HCT116 (cell line): ENCODE results near the gene PEX26. TPM values are rescaled to one million over a fixed set of nuclear protein-coding genes. Genes with fewer than 3 reads are reported as not detected.

Source experiments
- ATAC-seq: fragments of 200-7000 bp; cut with Tn5 transposase; 2 replicates; pipeline ENCODE4 v1.9.1; 2020; ENCODE audit warnings: mild to moderate bottlenecking, moderate library complexity
- BruUV-seq: library from RNA; stranded (reverse); fragments of 400-500 nt; replicated peaks from 2 replicates; lab custom pipeline; 2021; lab: Mats Ljungman, UMichigan
- CTCF ChIA-PET: fragments of 300-600 bp; sonication (Branson Sonifier 250); formaldehyde crosslinking; loops from one replicate; lab custom pipeline; 2021; ENCODE audit warnings: antibody characterized with exemption; lab: Charles Lee
- POLR2A ChIA-PET: fragments of 300-600, 350-600 bp; sonication (Branson Sonifier 250); formaldehyde crosslinking; loops from one replicate; lab custom pipeline; 2021; ENCODE audit warnings: antibody characterized with exemption; lab: Charles Lee
- RAD21 ChIA-PET, 2 experiments: fragments of 300-600 bp; sonication (Branson Sonifier 250); formaldehyde crosslinking; loops; one replicate each; lab custom pipeline; 2023; ENCODE audit warnings: low total read pairs in 2 of 2; ENCODE audit not compliant: uncharacterized antibody in 2 of 2, unreplicated experiment in 2 of 2, low non-redundant PET in 1 of 2; lab: Charles Lee
- DNase-seq: peaks from one replicate; pipeline ENCODE4 v3.0.0-alpha.2; 2010; ENCODE audit warnings: low read depth, low spot score
- H2AFZ ChIP-seq: fragments of 200-600 bp; shearing (Covaris generic), sonication (generic); 2 replicates; pipeline ENCODE4 v1.6.1; 2017; ENCODE audit warnings: low read depth, mixed run types, mixed read lengths, antibody characterized with exemption, low read length; ENCODE audit not compliant: poor library complexity, severe bottlenecking
- H3K27ac ChIP-seq: 2 replicates; pipeline ENCODE4 v1.5.1; 2012; ENCODE audit warnings: low read depth, low read length
- H3K27me3 ChIP-seq: fragments of 200-600 bp; sonication (generic); 2 replicates; pipeline ENCODE4 v1.6.1; 2016; ENCODE audit warnings: mixed run types, low read length, mixed read lengths; ENCODE audit not compliant: insufficient read depth
- H3K36me3 ChIP-seq, 2 experiments: fragments of 200-500 bp in 1 of 2; fragments of 200-600 bp in 1 of 2; sonication (Bioruptor generic) in 1 of 2; sonication (generic) in 1 of 2; 2 replicates each; pipeline versions ENCODE4 v1.5.1 to v1.6.1; 2014 to 2016; ENCODE audit warnings: low read length in 2 of 2, inconsistent platforms in 1 of 2, mixed read lengths in 1 of 2, mixed run types in 1 of 2; ENCODE audit not compliant: insufficient read depth in 2 of 2, control insufficient read depth in 1 of 2
- H3K4me1 ChIP-seq, 2 experiments: fragments of 200-600 bp in 1 of 2; sonication (generic) in 1 of 2; 2 replicates each; pipeline versions ENCODE4 v1.5.1 to v1.6.1; 2012 to 2017; ENCODE audit warnings: low read length in 2 of 2, inconsistent platforms in 1 of 2, mild to moderate bottlenecking in 1 of 2, mixed read lengths in 1 of 2, mixed run types in 1 of 2, moderate library complexity in 1 of 2; ENCODE audit not compliant: insufficient read depth in 2 of 2, control insufficient read depth in 1 of 2
- H3K4me2 ChIP-seq: fragments of 200-600 bp; sonication (generic); 2 replicates; pipeline ENCODE4 v1.6.1; 2017; ENCODE audit warnings: mixed run types, low read length, mixed read lengths
- H3K4me3 ChIP-seq, 2 experiments: fragments of 200-600 bp in 1 of 2; sonication (generic) in 1 of 2; replicated peaks in 1 of 2; 2 replicates each; pipeline ENCODE4 v1.5.1; 2011 to 2016; ENCODE audit warnings: low read length in 2 of 2, control low read depth in 1 of 2, low read depth in 1 of 2, mild to moderate bottlenecking in 1 of 2, mixed read lengths in 1 of 2, mixed run types in 1 of 2
- H3K79me2 ChIP-seq: fragments of 200-600 bp; sonication (generic); 2 replicates; pipeline ENCODE4 v1.6.1; 2017; ENCODE audit warnings: mild to moderate bottlenecking, mixed run types, low read length, moderate library complexity, mixed read lengths; ENCODE audit not compliant: insufficient read depth
- H3K9ac ChIP-seq: fragments of 200-600 bp; sonication (generic); 2 replicates; pipeline ENCODE4 v1.6.1; 2016; ENCODE audit warnings: low read length, mixed read lengths
- H3K9me2 ChIP-seq: fragments of 200-600 bp; sonication (generic), shearing (Covaris generic); 2 replicates; pipeline ENCODE4 v1.6.1; 2017; ENCODE audit warnings: mixed run types, mild to moderate bottlenecking, moderate library complexity; ENCODE audit not compliant: insufficient read depth
- H3K9me3 ChIP-seq, 2 experiments: fragments of 200-500 bp in 1 of 2; fragments of 200-600 bp in 1 of 2; sonication (Bioruptor generic) in 1 of 2; sonication (generic) in 1 of 2; 2 replicates each; pipeline ENCODE4 v1.6.1; 2014 to 2017; ENCODE audit warnings: low read length in 2 of 2, mixed read lengths in 2 of 2, inconsistent platforms in 1 of 2, low read depth in 1 of 2, mild to moderate bottlenecking in 1 of 2, mixed run types in 1 of 2, moderate library complexity in 1 of 2; ENCODE audit not compliant: control insufficient read depth in 1 of 2, insufficient read depth in 1 of 2
- H4K20me1 ChIP-seq: fragments of 200-600 bp; sonication (generic), shearing (Covaris generic); 2 replicates; pipeline ENCODE4 v1.6.1; 2017; ENCODE audit warnings: mixed run types, mild to moderate bottlenecking, moderate library complexity; ENCODE audit not compliant: insufficient read depth
- ATF3 ChIP-seq: IDR thresholded peaks from 2 replicates; pipeline ENCODE4 v1.6.1; 2012
- CBX3 ChIP-seq: IDR thresholded peaks from 2 replicates; pipeline ENCODE4 v1.6.1; 2012; ENCODE audit warnings: low read depth
- CEBPB ChIP-seq: IDR thresholded peaks from 2 replicates; pipeline ENCODE4 v1.6.1; 2012; ENCODE audit warnings: low read depth
- CTCF ChIP-seq, 3 experiments: fragments of 200-600 bp in 1 of 3; sonication (generic) in 1 of 3; IDR thresholded peaks in 2 of 3; conservative IDR thresholded peaks in 1 of 3; 2 replicates each; pipeline ENCODE4 v1.5.1; 2012 to 2017; ENCODE audit warnings: low read depth in 2 of 3, low read length in 2 of 3, antibody characterized with exemption in 1 of 3, borderline replicate concordance in 1 of 3, control low read depth in 1 of 3, mild to moderate bottlenecking in 1 of 3, mixed read lengths in 1 of 3, mixed run types in 1 of 3, moderate library complexity in 1 of 3; ENCODE audit not compliant: insufficient read depth in 1 of 3
- FOSL1 ChIP-seq: IDR thresholded peaks from 2 replicates; pipeline ENCODE4 v1.6.1; 2012; ENCODE audit warnings: low read depth
- JUND ChIP-seq: IDR thresholded peaks from 2 replicates; pipeline ENCODE4 v1.6.1; 2012
- MAX ChIP-seq: IDR thresholded peaks from 2 replicates; pipeline ENCODE4 v1.6.1; 2012
- POLR2A ChIP-seq: IDR thresholded peaks from 2 replicates; pipeline ENCODE4 v1.7.0; 2011; ENCODE audit warnings: borderline replicate concordance; ENCODE audit not compliant: insufficient read depth, insufficient read length; ENCODE audit errors: extremely low read depth
- RAD21 ChIP-seq: IDR thresholded peaks from 2 replicates; pipeline ENCODE4 v1.6.1; 2012; ENCODE audit warnings: low read depth, mild to moderate bottlenecking
- REST ChIP-seq: IDR thresholded peaks from 2 replicates; pipeline ENCODE4 v1.6.1; 2012; ENCODE audit warnings: low read depth
- SP1 ChIP-seq: IDR thresholded peaks from 2 replicates; pipeline ENCODE4 v1.6.1; 2012; ENCODE audit warnings: low read depth
- SRF ChIP-seq: IDR thresholded peaks from 2 replicates; pipeline ENCODE4 v1.6.1; 2012; ENCODE audit warnings: low read depth
- TCF7L2 ChIP-seq: IDR thresholded peaks from 2 replicates; pipeline ENCODE4 v1.7.0; 2011; ENCODE audit warnings: borderline replicate concordance, inconsistent platforms; ENCODE audit not compliant: insufficient read depth, insufficient read length; ENCODE audit errors: extremely low read depth
- ZFX ChIP-seq: fragments of 450-650 bp; IDR thresholded peaks from 2 replicates; pipeline ENCODE4 v1.6.1; 2017
- intact Hi-C: fragments of 100-400 bp; cut with micrococcal nuclease; formaldehyde crosslinking; loops from 2 replicates; pipeline ENCODE4 v1.10.0; 2022
- total RNA-seq: library from RNA; stranded (reverse); gene quantifications from one replicate; pipeline ENCODE4 v1.2.1, GENCODE V29; 2021; ENCODE audit not compliant: unreplicated experiment

The PEX26 gene
- total RNA-seq, 1 experiment from 2014 or later: 26.4 TPM

GRCh38 chr22:18090286-18090685 lies 12.5 kb downstream of the PEX26 start:
- TF ChIP-seq FOSL1: no peak
- no peak for TF ChIP-seq CTCF (IDR thresholded peaks at IDR 0.05 in 2 of 3, conservative IDR thresholded peaks at IDR 0.05 in 1 of 3; ENCODE audit: borderline replicate concordance in 1 of 3, insufficient read depth in 1 of 3, low read depth in 2 of 3, low read length in 2 of 3)
- no peak for TF ChIP-seq JUND
- TF ChIP-seq ZFX: no peak
- no peak for TF ChIP-seq ATF3
- TF ChIP-seq MAX: no peak
- TF ChIP-seq TCF7L2: no peak
- TF ChIP-seq SP1: no peak
- no peak for TF ChIP-seq REST
- TF ChIP-seq RAD21: no peak
- no peak for TF ChIP-seq SRF
- TF ChIP-seq POLR2A: no peak
- no peak for TF ChIP-seq CEBPB
- no peak for TF ChIP-seq CBX3
- H3K9me2 ChIP-seq: no peaks in the 10 kb centered on the region
- ChIA-PET RAD21 (no interaction called here), POLR2A (no interaction called here), CTCF (no interaction called here)
- H3K4me2 ChIP-seq: no peak overlapping the region
- H2AFZ ChIP-seq: no peak overlapping the region
- H3K9me3 ChIP-seq: no peaks in the 10 kb centered on the region
- BruUV-seq: no TSS peak
- no peaks in the 10 kb centered on the region for H3K27me3 ChIP-seq
- H3K36me3 ChIP-seq: peaks cover 12 to 21% of the 10 kb centered on the region in 2 experiments; a peak in 3 of 4 replicates
- H3K9ac ChIP-seq: no peak overlapping the region
- peaks cover 0 to 6% of the 10 kb centered on the region in 2 experiments; a peak in 1 of 4 replicates for H3K4me1 ChIP-seq
- H3K79me2 ChIP-seq: no peaks in the 10 kb centered on the region
- intact Hi-C loops: no loop called here
- DNase-seq (no peak), ATAC-seq (no peak)
- H3K27ac ChIP-seq: no peak overlapping the region
- no peaks in the 10 kb centered on the region for H4K20me1 ChIP-seq
- no peak overlapping the region for H3K4me3 ChIP-seq
